Right cardiac atrium (tissue), 5 donors: ENCODE measurements around the gene CHRDL2. TPM values are rescaled to one million over a fixed set of nuclear protein-coding genes. Genes with fewer than 3 reads are reported as not detected.

Experiments
- ATAC-seq, 2 donors: fragments of 200-7000 bp; cut with Tn5 transposase; one replicate each; pipeline versions ENCODE4 v1.8.0 to v1.9.1; 2020; ENCODE audit warnings: moderate library complexity in 2 of 2, mild to moderate bottlenecking in 1 of 2
- DNase-seq, 3 donors: peaks; one replicate each; pipeline ENCODE4 v3.0.0-alpha.2; 2020
- H3K27ac ChIP-seq: one replicate; pipeline ENCODE4 v1.5.1; 2013; ENCODE audit warnings: mild to moderate bottlenecking, low read length, control low read depth, moderate library complexity
- H3K27me3 ChIP-seq: one replicate; pipeline ENCODE4 v1.6.1; 2013; ENCODE audit not compliant: control insufficient read depth, insufficient read depth
- H3K4me1 ChIP-seq: one replicate; pipeline ENCODE4 v1.6.1; 2013; ENCODE audit warnings: low read length; ENCODE audit not compliant: control insufficient read depth, insufficient read depth
- H3K4me3 ChIP-seq: one replicate; pipeline ENCODE4 v1.5.1; 2013; ENCODE audit warnings: low read length, control low read depth
- H3K9me3 ChIP-seq: one replicate; pipeline ENCODE4 v1.6.1; 2013; ENCODE audit warnings: low read length; ENCODE audit not compliant: control insufficient read depth
- WGBS: extraction: QIAGEN DNeasy Blood & Tissue Kit; methylation state at CpG from one replicate; pipeline ENCODE4 v1.1.7; 2013; 5-methylcytosine and 5-hydroxymethylcytosine counted together
- intact Hi-C, 4 donors: fragments of 100-400 bp; cut with DNase I; formaldehyde crosslinking; loops; one replicate each; pipeline versions ENCODE4 v1.11.0 to v1.14.0; 2022 to 2023
- polyA plus RNA-seq: library from polyadenylated mRNA; stranded (reverse); fragments of 200-250 nt; gene quantifications from one replicate; pipeline ENCODE4 v1.2.3, GENCODE V29; 2013
- total RNA-seq, 4 donors: library from RNA; stranded (reverse); fragmentation: NEBNext Ultra II Directional; extraction: Animal tissue kit (Norgen Biotek cat#: 25700); gene quantifications; one replicate each; pipeline ENCODE4 v1.2.1, GENCODE V29; 2021
- donor health status: healthy with polysubstance abuse.
- donor health status: DM: no; HTN: yes; CAD: no.
- donor health status: DM: no; HTN: no; CAD: no.
- donor health status: DM: no; HTN: yes; CAD: no; lungs with severe emphysema.
- donor health status: DM: yes; HTN: yes; CAD: no.

The CHRDL2 gene
- total and polyA plus RNA-seq, 5 donors = 0.97 to 11.8 (median 3.1) TPM

GRCh38 chr11:74696500-74696899 is 34.7 kb downstream of the CHRDL2 start:
- peak; percentile 58 to 68 (median 64) for DNase-seq
- peak overlapping the region; percentile 76 for H3K27ac ChIP-seq
- H3K4me1 ChIP-seq = peaks cover 5% of the 10 kb centered on the region
- H3K27me3 ChIP-seq = no peaks in the 10 kb centered on the region
- intact Hi-C loops = no loop called here
- WGBS = 57% methylated on average over 6 of the region's 6 CpGs
- ATAC-seq = peak; percentile 37 to 53
- no peak overlapping the region for H3K4me3 ChIP-seq
- H3K9me3 ChIP-seq = no peaks in the 10 kb centered on the region

GRCh38 chr11:74695705-74696280 is 35.4 kb downstream of the CHRDL2 start:
- intact Hi-C loops = no loop called here
- Histone ChIP-seq H3K27me3 (no peaks in the 10 kb centered on the region), H3K4me1 (peaks cover 5% of the 10 kb centered on the region), H3K4me3 (no peak overlapping the region), H3K27ac (no peak overlapping the region), H3K9me3 (no peaks in the 10 kb centered on the region)
- WGBS = 86% methylated on average over 11 of the region's 11 CpGs
- ATAC-seq (peak in 1 of 2 donors; percentile 1), DNase-seq (peak in 2 of 3 donors; percentile 48 to 50)

GRCh38 chr11:74694136-74694930 is 36.9 kb downstream of the CHRDL2 start:
- DNase-seq = peak in 1 of 3 donors; percentile 22
- intact Hi-C loops = no loop called here
- no peak overlapping the region for H3K4me3 ChIP-seq
- 85% methylated on average over 10 of the region's 10 CpGs for WGBS
- peaks cover 5% of the 10 kb centered on the region for H3K4me1 ChIP-seq
- no peaks in the 10 kb centered on the region for H3K27me3 ChIP-seq
- no peak for ATAC-seq
- no peak overlapping the region for H3K27ac ChIP-seq
- no peaks in the 10 kb centered on the region for H3K9me3 ChIP-seq

GRCh38 chr11:74693531-74693930 is 37.7 kb downstream of the CHRDL2 start:
- peak in 2 of 3 donors; percentile 2 to 14 for DNase-seq
- WGBS = 93% methylated on average over 5 of the region's 5 CpGs
- ATAC-seq = no peak
- intact Hi-C loops = no loop called here
- H3K27ac ChIP-seq = no peak overlapping the region
- H3K27me3 ChIP-seq = no peaks in the 10 kb centered on the region
- H3K4me1 ChIP-seq = peaks cover 5% of the 10 kb centered on the region
- no peaks in the 10 kb centered on the region for H3K9me3 ChIP-seq
- H3K4me3 ChIP-seq = no peak overlapping the region

GRCh38 chr11:74691755-74692154 is 39.5 kb downstream of the CHRDL2 start:
- no peak overlapping the region for H3K27ac ChIP-seq
- DNase-seq (peak in 1 of 3 donors; percentile 21), ATAC-seq (no peak)
- peaks cover 4% of the 10 kb centered on the region for H3K4me1 ChIP-seq
- no peaks in the 10 kb centered on the region for H3K9me3 ChIP-seq
- 64% methylated on average over 4 of the region's 4 CpGs for WGBS
- H3K27me3 ChIP-seq = no peaks in the 10 kb centered on the region
- intact Hi-C loops = no loop called here
- H3K4me3 ChIP-seq = no peak overlapping the region

GRCh38 chr11:74689666-74690065 is 41.6 kb downstream of the CHRDL2 start:
- WGBS = 95% methylated on average over 4 of the region's 4 CpGs
- DNase-seq (peak in 1 of 3 donors; percentile 13), ATAC-seq (no peak)
- Histone ChIP-seq H3K4me1 (no peaks in the 10 kb centered on the region), H3K27ac (no peak overlapping the region), H3K9me3 (no peaks in the 10 kb centered on the region), H3K4me3 (no peak overlapping the region), H3K27me3 (no peaks in the 10 kb centered on the region)
- intact Hi-C loops = no loop called here

- Histone ChIP-seq H3K4me1 (no peaks in the 10 kb centered on the region), H3K27ac (no peak overlapping the region)
- peak; percentile 6 to 41 for ATAC-seq
Measured at GRCh38 chr11:74687237-74688023, 43.8 kb downstream of the CHRDL2 start.

GRCh38 chr11:74686792-74687191 is 44.4 kb downstream of the CHRDL2 start:
- Histone ChIP-seq H3K9me3 (no peaks in the 10 kb centered on the region), H3K27ac (no peak overlapping the region), H3K27me3 (no peaks in the 10 kb centered on the region), H3K4me3 (no peak overlapping the region), H3K4me1 (no peaks in the 10 kb centered on the region)
- DNase-seq = peak in 1 of 3 donors; percentile 30
- 80% methylated on average over 4 of the region's 4 CpGs for WGBS
- ATAC-seq = peak in 1 of 2 donors; percentile 22
- intact Hi-C loops = no loop called here

More at GRCh38 chr11:74687237-74688023, 43.8 kb downstream of the CHRDL2 start:
- Histone ChIP-seq H3K27me3 (no peaks in the 10 kb centered on the region), H3K9me3 (no peaks in the 10 kb centered on the region), H3K4me3 (no peak overlapping the region)
- 69% methylated on average over 6 of the region's 6 CpGs for WGBS
- peak in 2 of 3 donors; percentile 55 to 57 for DNase-seq
- intact Hi-C loops = no loop called here

GRCh38 chr11:74685905-74686304 is 45.3 kb downstream of the CHRDL2 start:
- intact Hi-C loops = no loop called here

GRCh38 chr11:74685338-74685737 is 45.9 kb downstream of the CHRDL2 start:
- intact Hi-C loops = no loop called here
- no peaks in the 10 kb centered on the region for H3K4me1 ChIP-seq
- ATAC-seq = no peak

More at GRCh38 chr11:74685905-74686304, 45.3 kb downstream of the CHRDL2 start:
- Histone ChIP-seq H3K27ac (no peak overlapping the region), H3K27me3 (no peaks in the 10 kb centered on the region), H3K4me1 (no peaks in the 10 kb centered on the region), H3K9me3 (no peaks in the 10 kb centered on the region), H3K4me3 (no peak overlapping the region)
- DNase-seq (peak in 2 of 3 donors; percentile 68 to 80), ATAC-seq (no peak)
- WGBS = 88% methylated on average over 3 of the region's 3 CpGs

GRCh38 chr11:74684661-74685060 is 46.6 kb downstream of the CHRDL2 start:
- Histone ChIP-seq H3K9me3 (no peaks in the 10 kb centered on the region), H3K4me3 (no peak overlapping the region), H3K4me1 (no peaks in the 10 kb centered on the region), H3K27ac (no peak overlapping the region), H3K27me3 (no peaks in the 10 kb centered on the region)
- intact Hi-C loops = no loop called here
- ATAC-seq (no peak), DNase-seq (peak in 1 of 3 donors; percentile 16)
- WGBS = 86% methylated on average over 1 of the region's 1 CpG

More at GRCh38 chr11:74685338-74685737, 45.9 kb downstream of the CHRDL2 start:
- no peak for DNase-seq
- Histone ChIP-seq H3K4me3 (no peak overlapping the region), H3K27ac (no peak overlapping the region), H3K9me3 (no peaks in the 10 kb centered on the region), H3K27me3 (no peaks in the 10 kb centered on the region)
